Upper lobe of left lung (tissue), 6 donors: ENCODE measurements around the gene AFF3. TPM values are rescaled to one million over a fixed set of nuclear protein-coding genes. Genes with fewer than 3 reads are reported as not detected.

ENCODE experiments used
- ATAC-seq, 2 donors: fragments of 200-7000 bp; cut with Tn5 transposase; one replicate each; pipeline ENCODE4 v1.9.1; 2022; ENCODE audit warnings: mild to moderate bottlenecking in 2 of 2, moderate library complexity in 2 of 2; ENCODE audit not compliant: low FRiP score in 2 of 2
- DNase-seq, 2 donors: peaks; one replicate each; pipeline ENCODE4 v3.0.0-alpha.2; 2019 to 2020
- H3K27ac ChIP-seq, 4 donors: fragments of 200-600 bp; sonication (generic); one replicate each; pipeline ENCODE4 v1.5.1; 2016 to 2019
- H3K27me3 ChIP-seq, 4 donors: fragments of 200-600 bp; sonication (generic); one replicate each; pipeline ENCODE4 v1.5.1; 2017 to 2019
- H3K36me3 ChIP-seq, 4 donors: fragments of 200-600 bp; sonication (generic); one replicate each; pipeline ENCODE4 v1.5.1; 2016 to 2019
- H3K4me1 ChIP-seq, 4 donors: fragments of 200-600 bp; sonication (generic); one replicate each; pipeline ENCODE4 v1.5.1; 2018 to 2019
- H3K4me3 ChIP-seq, 4 donors: fragments of 200-600 bp; sonication (generic); one replicate each; pipeline ENCODE4 v1.5.1; 2017 to 2019; ENCODE audit warnings: mild to moderate bottlenecking in 2 of 4, moderate library complexity in 1 of 4
- H3K9me3 ChIP-seq, 4 donors: fragments of 200-600 bp; sonication (generic); one replicate each; pipeline ENCODE4 v1.5.1; 2018 to 2019
- CTCF ChIP-seq, 6 experiments: fragments of 450-650 bp in 4 of 6; fragments of 200-600 bp in 2 of 6; sonication (generic) in 2 of 6; IDR thresholded peaks; one replicate each; pipeline ENCODE4 v1.5.1; 2016 to 2019; ENCODE audit warnings: antibody characterized with exemption in 6 of 6
- EP300 ChIP-seq, 4 donors: sonication (generic); formaldehyde crosslinking; IDR thresholded peaks; one replicate each; pipeline ENCODE4 v1.5.1; 2017; ENCODE audit warnings: antibody characterized with exemption in 4 of 4, control low read depth in 2 of 4
- POLR2A ChIP-seq, 4 donors: fragments of 450-650 bp; IDR thresholded peaks; one replicate each; pipeline ENCODE4 v1.5.1; 2016 to 2017; ENCODE audit warnings: antibody characterized with exemption in 4 of 4, mild to moderate bottlenecking in 2 of 4
- POLR2AphosphoS5 ChIP-seq, 2 donors: sonication (generic); formaldehyde crosslinking; IDR thresholded peaks; one replicate each; pipeline ENCODE4 v1.5.1; 2017; ENCODE audit warnings: antibody characterized with exemption in 2 of 2
- WGBS, 2 donors: methylation state at CpG; one replicate each; pipeline ENCODE4 v1.1.5; 2017 to 2018; 5-methylcytosine and 5-hydroxymethylcytosine counted together
- total RNA-seq, 6 donors: library from RNA; depleted of rRNA in 4 of 6; stranded (reverse); fragments of >200 nt in 4 of 6; gene quantifications; one replicate each; pipeline versions ENCODE4 v1.1.0 to v1.2.1, GENCODE V29; 2016 to 2021
- donor health status: DM: no; HTN: no; CAD: no; lungs with moderate emphysema.
- donor health status: DM: no; HTN: yes; CAD: no; lungs with severe emphysema.

Gene AFF3
- total RNA-seq, 6 donors from 2014 or later = 21.0 to 195 (median 47.9) TPM

GRCh38 chr2:99573634-99574251, 568.6 kb downstream of the AFF3 start:
- no peak overlapping the region for H3K27ac ChIP-seq
- DNase-seq (no peak), ATAC-seq (peak in 1 of 2 donors; percentile 41)
- H3K27me3 ChIP-seq = no peaks in the 10 kb centered on the region
- WGBS, 2 donors = 82 to 85% methylated on average over 11 of the region's 11 CpGs
- H3K36me3 ChIP-seq = peaks cover 0 to 12% (median 6%) of the 10 kb centered on the region in 4 donors
- no peak overlapping the region for H3K4me3 ChIP-seq
- H3K4me1 ChIP-seq = no peaks in the 10 kb centered on the region
- TF ChIP-seq POLR2AphosphoS5 (IDR thresholded peaks at IDR 0.05) = no peak
- TF ChIP-seq EP300 (IDR thresholded peaks at IDR 0.05) = no peak
- no peak for TF ChIP-seq POLR2A (IDR thresholded peaks at IDR 0.05)
- TF ChIP-seq CTCF (IDR thresholded peaks at IDR 0.05) = no peak
- no peaks in the 10 kb centered on the region for H3K9me3 ChIP-seq

DNA sequence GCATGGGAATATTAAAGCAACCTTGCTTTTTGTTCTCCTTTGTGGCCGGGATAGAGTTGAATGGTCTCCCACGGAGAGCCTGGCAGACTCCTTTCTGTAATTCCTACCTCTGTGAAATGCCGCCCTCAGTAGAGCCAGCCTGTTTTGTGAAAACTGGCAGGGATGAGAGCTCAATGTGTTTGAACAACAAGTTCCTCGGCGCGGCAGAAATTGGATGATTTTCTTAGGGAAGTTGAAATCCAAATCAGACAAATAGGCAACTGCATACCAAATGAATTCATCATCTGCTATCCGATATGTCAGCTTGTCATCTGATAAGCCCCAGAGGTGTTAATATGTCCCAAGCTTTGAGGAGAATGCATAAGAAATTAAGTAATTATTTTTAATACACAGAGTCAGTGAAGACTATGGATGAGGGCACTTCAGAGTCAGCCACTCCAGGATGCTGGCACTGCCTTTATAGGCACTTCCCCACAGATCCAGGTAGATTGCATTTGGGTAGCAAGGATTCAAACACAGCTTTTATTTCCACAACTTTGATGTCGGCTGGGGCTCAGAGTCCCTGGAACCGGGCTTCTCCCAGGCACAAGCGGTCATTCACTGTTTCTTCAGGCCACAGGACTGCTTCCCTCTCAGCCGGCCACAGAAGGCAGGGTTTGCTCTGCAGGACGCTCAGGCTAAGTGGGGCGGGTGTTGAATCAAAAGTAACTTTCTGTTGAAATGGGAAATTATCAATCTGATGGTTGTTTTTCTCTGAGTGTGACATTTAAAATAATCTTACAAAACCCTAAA, 569.8 kb downstream of the AFF3 start:
- H3K27me3 ChIP-seq = no peaks in the 10 kb centered on the region
- H3K27ac ChIP-seq = no peak overlapping the region
- DNase-seq (no peak), ATAC-seq (no peak)
- TF ChIP-seq POLR2A (IDR thresholded peaks at IDR 0.05) (no peak), POLR2AphosphoS5 (IDR thresholded peaks at IDR 0.05) (no peak), EP300 (IDR thresholded peaks at IDR 0.05) (no peak), CTCF (IDR thresholded peaks at IDR 0.05) (no peak)
- H3K9me3 ChIP-seq = no peaks in the 10 kb centered on the region
- no peaks in the 10 kb centered on the region for H3K4me1 ChIP-seq
- H3K4me3 ChIP-seq = no peak overlapping the region
- WGBS, 2 donors = 79 to 88% methylated on average over 13 of the region's 13 CpGs
- H3K36me3 ChIP-seq = peaks cover 0 to 19% (median 6%) of the 10 kb centered on the region in 4 donors

GRCh38 chr2:99571954-99572353, 570.4 kb downstream of the AFF3 start:
- TF ChIP-seq CTCF (IDR thresholded peaks at IDR 0.05) (no peak), POLR2A (IDR thresholded peaks at IDR 0.05) (no peak), POLR2AphosphoS5 (IDR thresholded peaks at IDR 0.05) (no peak), EP300 (IDR thresholded peaks at IDR 0.05) (no peak)
- H3K4me1 ChIP-seq = no peaks in the 10 kb centered on the region
- H3K27ac ChIP-seq = no peak overlapping the region
- H3K27me3 ChIP-seq = no peaks in the 10 kb centered on the region
- ATAC-seq (no peak), DNase-seq (no peak)
- no peaks in the 10 kb centered on the region for H3K9me3 ChIP-seq
- H3K4me3 ChIP-seq = no peak overlapping the region
- 66 to 87% methylated on average over 2 of the region's 2 CpGs for WGBS, 2 donors
- peaks cover 0 to 16% (median 6%) of the 10 kb centered on the region in 4 donors for H3K36me3 ChIP-seq

- 90 to 92% methylated on average over 4 of the region's 4 CpGs for WGBS, 2 donors
- TF ChIP-seq POLR2A (IDR thresholded peaks at IDR 0.05) (no peak), POLR2AphosphoS5 (IDR thresholded peaks at IDR 0.05) (no peak), CTCF (IDR thresholded peaks at IDR 0.05) (no peak), EP300 (IDR thresholded peaks at IDR 0.05) (no peak)
- H3K4me1 ChIP-seq = no peaks in the 10 kb centered on the region
- no peaks in the 10 kb centered on the region for H3K27me3 ChIP-seq
- H3K36me3 ChIP-seq = peaks cover 0 to 13% (median 6%) of the 10 kb centered on the region in 4 donors
- DNase-seq (no peak), ATAC-seq (no peak)
- H3K4me3 ChIP-seq = no peak overlapping the region
- no peak overlapping the region for H3K27ac ChIP-seq
- no peaks in the 10 kb centered on the region for H3K9me3 ChIP-seq
Measured at GRCh38 chr2:99571533-99571932, 570.9 kb downstream of the AFF3 start.
